Activated naive CD4-positive, alpha-beta T cell (primary cell): ENCODE results near the gene TMEM138.
"Not testable (repeated sequence)": the region's sequence is repeated elsewhere in the genome, so short reads cannot be mapped to it uniquely, and the experiment has no call there.

Source experiments
- DNase-seq, 4 experiments: peaks; one replicate each; lab custom pipeline; 2025; lab: John Stamatoyannopoulos, UW

Gene TMEM138

DNA sequence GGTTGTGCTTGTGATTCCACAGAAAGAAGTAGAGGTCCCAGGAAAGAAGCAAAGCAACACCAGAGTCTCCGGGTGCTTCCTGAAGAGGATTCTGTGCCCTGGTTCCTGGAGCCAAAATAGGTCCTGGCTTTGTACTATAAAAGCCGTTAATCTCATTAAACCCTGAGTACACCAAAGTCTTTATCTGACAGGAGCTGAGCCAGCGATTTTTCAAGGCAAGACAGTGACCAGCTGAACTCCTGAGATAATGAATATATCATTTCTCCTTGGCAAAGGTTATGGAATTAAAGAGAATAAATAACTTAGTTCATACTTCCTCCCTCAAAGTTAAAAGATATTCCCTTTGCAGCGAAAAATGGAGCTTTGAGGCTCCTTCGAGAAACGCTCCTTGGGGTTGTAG, 5.2 kb downstream of the TMEM138 start:
- DNase-seq = no peak

GRCh38 chr11:61368646-61369045, 6.5 kb downstream of the TMEM138 start:
- DNase-seq = no peak

- DNase-seq = no peak
These were observed 7.5 kb downstream of the TMEM138 start for GRCh38 chr11:61369372-61370348.

DNA sequence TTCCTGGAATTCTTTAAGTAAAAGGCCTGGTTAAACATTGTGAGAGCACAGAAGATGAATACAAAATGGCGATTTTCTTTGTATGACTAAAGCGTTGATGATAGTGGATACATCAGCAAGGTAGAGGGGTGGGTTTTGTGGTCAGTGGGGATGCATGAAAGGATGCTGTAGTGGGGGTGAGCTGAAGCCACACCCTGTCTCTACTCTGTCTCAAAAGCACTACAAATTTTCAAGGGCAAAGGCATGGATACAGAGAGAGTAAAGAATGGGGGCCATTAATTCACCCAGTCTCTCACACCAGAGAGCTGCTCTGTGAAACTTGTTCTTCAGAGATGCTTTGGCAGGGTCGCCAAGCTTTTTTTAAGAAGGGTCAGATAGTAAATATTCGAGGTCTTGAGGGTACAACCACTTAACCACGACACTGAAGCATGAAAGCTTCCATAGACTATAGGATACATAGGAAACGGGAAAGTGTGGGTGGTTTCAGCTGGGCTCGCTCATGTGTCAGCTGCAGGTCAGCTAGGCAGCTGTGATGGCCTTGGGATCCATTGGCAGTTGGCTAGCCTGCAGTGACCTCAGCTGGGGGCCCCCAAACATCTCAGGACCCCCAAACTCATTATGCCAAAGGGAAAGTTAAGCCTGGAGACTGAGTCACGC, 8.3 kb downstream of the TMEM138 start:
- DNase-seq = no peak

DNA sequence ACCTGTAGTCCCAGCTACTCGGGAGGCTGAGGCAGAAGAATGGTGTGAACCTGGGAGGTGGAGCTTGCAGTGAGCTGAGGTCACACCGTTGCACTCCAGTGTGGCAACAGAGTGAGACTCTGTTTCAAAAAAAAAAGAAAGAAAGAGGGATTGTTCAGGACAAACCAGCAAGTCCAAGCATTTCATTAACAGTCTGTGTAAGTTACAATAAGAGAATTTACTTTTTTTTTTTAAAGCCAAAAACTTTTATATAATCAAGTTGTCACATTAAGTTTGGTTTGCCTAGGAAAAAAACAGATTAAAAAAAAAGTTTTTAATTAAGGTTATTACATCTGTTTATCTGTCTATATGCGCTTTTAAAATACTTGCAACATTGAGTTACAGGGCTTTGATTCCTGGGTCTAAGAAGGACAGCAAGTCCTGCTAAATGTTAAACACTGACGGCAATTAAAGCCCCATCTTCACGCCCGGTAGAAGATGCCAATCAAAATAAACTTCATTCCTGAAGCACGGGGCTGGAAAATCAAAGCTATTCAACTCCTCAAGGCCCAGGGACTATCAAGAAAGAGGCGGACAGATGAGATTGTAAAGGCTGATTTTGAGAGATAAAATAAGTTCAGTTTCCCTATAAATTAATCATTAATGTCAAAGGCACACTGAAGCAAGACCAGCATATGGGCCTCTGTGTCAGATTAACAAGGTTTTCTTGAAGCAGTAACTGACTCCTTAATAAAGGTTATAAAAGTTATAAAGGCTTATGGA, 10.7 kb downstream of the TMEM138 start:
- DNase-seq = no peak

DNA sequence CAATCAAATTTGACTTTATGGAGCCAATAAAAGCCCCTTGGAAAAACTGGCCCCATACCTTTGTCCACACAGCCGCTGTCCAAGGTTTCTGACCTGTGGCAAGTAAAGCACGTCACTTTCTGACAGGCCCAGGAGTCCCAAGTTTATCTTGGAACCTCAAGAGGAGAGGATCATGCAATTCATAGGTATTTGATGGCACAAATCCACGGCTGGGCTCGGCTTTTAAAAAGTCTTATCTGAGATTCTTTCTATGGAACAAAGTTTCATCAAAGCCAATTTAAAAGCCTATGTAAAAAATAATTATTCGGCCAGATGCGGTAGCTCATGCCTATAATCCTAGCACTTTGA, 13.6 kb downstream of the TMEM138 start:
- no peak for DNase-seq

DNA sequence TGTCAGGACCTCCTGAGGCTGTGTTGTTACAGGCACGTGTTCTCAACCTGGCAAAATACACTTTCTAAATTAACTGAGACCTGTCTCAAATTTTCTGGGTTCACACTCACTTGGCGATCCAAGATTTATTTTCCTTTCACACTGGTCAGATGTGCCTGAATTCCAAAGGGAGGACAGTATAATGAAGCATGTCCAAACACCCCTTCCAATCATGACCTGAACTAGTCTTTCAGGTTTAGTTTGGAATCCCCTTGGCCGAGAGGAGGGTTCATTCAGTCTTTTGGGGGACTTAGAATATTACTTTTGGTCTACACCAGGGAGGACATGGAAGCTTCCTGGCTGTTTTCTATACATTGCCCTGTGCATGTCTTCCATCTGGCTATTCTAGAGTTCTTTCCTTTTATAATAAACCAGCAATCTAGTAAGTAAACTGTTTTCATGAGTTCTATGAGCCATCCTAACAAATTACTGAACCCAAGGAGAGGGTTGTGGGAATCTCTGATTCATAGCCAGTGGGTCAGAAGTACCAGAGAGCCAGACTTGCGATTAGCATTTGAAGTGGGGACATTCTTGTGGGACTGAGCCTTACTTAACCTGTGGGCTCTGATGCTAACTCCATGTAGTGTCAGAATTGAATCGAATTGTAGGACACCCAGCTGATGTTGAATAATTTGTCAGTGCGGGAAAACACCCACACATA, 15.4 kb downstream of the TMEM138 start:
- no peak for DNase-seq

DNA sequence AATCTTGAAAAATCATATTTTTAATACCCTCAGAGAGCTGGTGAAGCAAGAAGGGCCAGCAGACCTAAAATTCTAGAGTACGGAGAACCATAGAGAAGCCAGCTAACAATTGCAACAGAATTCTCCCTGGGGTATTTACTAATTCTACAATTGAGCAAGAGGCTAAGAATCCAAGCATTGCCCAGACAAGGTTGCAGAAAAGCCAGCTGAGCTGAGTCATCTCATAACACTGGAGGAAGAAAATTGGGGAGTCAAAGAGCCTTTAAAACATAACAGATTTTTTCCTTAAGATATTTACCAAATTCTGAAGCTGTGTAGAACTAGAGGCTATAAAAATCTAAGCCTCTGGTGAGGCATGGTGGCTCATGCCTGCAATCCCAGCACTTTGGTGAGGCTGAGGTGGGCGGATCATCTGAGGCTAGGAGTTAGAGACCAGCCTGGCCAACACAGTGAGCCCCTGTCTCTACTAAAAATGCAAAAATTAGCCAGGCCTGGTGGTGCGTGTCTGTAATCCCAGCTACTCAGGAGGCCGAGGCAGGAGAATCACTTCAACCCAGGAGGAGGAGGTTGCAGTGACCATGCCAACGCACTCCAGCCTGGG, 16.6 kb downstream of the TMEM138 start:
- DNase-seq = no peak

GRCh38 chr11:61380884-61381283, 18.7 kb downstream of the TMEM138 start:
- no peak for DNase-seq

DNA sequence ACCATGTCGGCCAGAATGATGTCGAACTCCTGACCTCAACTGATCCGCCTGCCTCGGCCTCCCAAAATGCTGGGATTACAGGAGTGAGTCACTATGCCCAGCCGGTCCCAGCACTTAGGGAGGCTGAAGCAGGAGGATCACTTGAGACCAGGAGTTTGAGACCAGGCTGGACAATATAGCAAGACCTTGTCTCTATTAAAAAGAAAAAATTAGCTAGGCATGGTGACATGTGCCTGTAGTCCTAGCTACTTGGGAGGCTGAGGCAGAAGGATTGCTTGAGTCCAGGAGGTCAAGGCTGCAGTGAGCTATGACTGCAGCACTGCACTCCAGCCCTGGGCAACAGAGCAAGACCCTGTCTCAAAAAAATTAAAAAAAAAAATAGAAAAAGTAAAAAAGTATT, 21.7 kb downstream of the TMEM138 start:
- DNase-seq = not testable (repeated sequence)

- no peak for DNase-seq
These were observed 22.4 kb downstream of the TMEM138 start for GRCh38 chr11:61384271-61385242.

- no peak for DNase-seq
These were observed 28.0 kb downstream of the TMEM138 start for GRCh38 chr11:61390161-61390560.

- peak in 1 of 4 experiments; percentile 7 for DNase-seq
These were observed 30.9 kb downstream of the TMEM138 start for GRCh38 chr11:61392981-61393595.

- DNase-seq = no peak
These were observed 39.0 kb downstream of the TMEM138 start for GRCh38 chr11:61401173-61401572.

DNA sequence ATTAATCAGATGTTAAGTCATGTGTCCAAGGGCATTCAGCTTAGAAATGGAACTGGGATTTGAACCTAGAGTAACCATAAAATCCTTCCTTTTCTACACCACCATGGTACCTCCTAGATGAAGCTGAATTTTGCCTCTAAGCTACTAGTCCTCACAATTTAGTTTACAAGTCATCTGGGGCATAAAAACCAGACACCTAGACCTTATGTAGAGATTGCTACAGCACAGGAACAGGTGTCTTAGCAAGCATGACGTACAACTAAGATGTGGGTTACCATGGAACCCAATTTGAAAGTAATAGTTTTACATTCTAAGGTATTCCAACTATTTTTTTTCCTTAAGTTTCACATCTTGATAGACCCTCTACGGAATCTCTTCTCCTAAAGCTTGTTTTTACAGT, 39.4 kb downstream of the TMEM138 start:
- DNase-seq = no peak

DNA sequence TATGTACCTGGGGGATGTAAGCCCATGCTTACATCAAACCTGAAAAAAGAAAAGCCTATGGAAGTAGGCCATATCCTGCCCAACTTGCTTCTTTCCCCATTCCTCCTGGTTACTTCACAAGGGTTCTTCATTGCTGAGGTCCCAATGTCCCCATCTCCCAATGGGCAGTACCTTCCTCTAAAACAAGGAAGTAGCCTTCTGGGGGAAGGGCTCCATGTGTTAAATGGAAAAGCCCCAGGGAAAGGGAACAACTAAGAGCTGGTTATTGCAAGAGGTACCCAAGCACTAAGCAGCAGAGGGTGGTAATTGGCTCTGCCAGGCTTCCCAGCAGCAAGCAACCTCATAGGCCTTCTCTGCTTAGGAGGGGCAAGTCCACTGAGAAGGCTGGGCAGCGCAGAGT, 41.5 kb downstream of the TMEM138 start:
- DNase-seq = no peak

GRCh38 chr11:61404103-61404502, 41.9 kb downstream of the TMEM138 start:
- no peak for DNase-seq

DNA sequence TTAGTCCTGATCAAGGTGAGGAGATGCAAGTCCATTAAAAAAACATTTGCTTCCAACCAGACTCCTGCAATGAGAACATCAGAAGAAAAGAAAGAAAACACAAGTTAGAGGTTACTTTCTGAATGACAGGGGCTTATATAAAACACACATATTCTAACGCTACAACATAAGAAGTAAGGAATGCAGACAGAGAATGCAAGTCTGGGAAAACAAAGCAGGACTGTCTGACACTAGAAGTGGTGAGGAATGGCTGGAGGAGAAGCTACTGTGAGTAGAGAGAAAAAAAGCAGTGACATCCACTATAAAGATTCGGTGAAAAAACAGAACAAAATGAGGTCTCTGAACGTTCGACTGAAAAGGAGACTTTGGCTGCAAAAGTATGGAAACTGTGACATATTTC, 42.5 kb downstream of the TMEM138 start:
- no peak for DNase-seq

DNA sequence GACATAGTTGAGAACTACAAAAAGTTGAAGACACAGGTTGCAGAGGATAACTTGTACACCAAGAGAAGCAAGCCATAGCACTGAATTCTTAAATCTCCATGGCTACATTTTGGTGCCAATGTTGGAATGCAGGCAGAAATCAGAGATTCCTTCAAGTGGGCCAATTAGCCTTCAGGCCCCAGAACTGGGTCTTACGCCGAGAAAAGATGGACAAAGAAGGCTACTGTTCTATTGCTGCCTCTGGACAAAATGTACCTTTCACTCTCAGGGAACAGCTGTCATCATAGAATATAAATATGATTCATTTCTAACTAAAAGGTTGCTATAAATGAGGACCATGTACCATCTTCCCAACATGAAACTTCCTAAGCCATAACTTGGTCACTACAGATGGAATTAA, 43.9 kb downstream of the TMEM138 start:
- no peak for DNase-seq
